ENCODE measurements around the gene KRTAP4-12.
"Not testable (repeated sequence)": the region's sequence is repeated elsewhere in the genome, so short reads cannot be mapped to it uniquely, and the experiment has no call there.

DNA sequence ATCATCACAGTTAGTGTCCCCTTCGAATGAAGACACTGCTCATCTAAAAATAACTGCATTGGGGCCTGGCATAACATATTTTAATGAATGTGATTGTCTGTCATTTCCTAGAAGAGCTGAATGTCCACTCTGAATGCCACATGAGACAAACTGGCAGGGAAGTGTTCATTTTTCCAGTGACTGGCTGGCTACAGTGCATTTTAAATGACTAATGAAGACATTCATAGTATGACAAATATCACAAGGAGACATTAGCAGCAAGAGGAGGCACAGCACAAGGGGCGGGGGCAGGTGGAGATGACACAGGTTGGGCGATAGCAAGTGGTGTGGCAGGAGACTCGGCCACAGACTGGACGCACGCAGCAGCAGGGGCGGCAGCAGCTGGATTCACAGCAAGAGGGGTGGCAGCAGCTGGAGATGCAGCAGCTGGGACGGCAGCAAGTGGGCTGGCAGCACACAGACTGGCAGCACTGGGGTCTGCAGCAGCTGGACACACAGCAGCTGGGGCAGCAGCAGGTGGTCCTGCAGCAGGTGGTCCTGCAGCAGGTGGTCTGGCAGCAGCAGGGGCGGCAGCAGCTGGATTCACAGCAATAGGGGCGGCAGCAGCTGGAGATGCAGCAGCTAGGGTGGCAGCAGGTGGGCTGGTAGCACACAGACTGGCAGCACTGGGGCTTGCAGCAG, 25.1 kb upstream of the KRTAP4-12 start:
- TF ChIP-seq, protein P1, sequence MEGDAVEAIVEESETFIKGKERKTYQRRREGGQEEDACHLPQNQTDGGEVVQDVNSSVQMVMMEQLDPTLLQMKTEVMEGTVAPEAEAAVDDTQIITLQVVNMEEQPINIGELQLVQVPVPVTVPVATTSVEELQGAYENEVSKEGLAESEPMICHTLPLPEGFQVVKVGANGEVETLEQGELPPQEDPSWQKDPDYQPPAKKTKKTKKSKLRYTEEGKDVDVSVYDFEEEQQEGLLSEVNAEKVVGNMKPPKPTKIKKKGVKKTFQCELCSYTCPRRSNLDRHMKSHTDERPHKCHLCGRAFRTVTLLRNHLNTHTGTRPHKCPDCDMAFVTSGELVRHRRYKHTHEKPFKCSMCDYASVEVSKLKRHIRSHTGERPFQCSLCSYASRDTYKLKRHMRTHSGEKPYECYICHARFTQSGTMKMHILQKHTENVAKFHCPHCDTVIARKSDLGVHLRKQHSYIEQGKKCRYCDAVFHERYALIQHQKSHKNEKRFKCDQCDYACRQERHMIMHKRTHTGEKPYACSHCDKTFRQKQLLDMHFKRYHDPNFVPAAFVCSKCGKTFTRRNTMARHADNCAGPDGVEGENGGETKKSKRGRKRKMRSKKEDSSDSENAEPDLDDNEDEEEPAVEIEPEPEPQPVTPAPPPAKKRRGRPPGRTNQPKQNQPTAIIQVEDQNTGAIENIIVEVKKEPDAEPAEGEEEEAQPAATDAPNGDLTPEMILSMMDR (IDR thresholded peaks at IDR 0.05) = not testable (repeated sequence)
- TF ChIP-seq ZFX (IDR thresholded peaks at IDR 0.05; ENCODE audit: borderline replicate concordance) = not testable (repeated sequence)

Data from 22Rv1 (cell line).